ENCODE results near the gene ASPSCR1. TPM values are rescaled to one million over a fixed set of nuclear protein-coding genes. Genes with fewer than 3 reads are reported as not detected.

ASPSCR1 gene
- total and polyA plus RNA-seq, 2 of the 13 experiments (the other 11 are each of a cell fraction or from before 2014, with no cell fraction given), result 274 to 314 TPM

DNA sequence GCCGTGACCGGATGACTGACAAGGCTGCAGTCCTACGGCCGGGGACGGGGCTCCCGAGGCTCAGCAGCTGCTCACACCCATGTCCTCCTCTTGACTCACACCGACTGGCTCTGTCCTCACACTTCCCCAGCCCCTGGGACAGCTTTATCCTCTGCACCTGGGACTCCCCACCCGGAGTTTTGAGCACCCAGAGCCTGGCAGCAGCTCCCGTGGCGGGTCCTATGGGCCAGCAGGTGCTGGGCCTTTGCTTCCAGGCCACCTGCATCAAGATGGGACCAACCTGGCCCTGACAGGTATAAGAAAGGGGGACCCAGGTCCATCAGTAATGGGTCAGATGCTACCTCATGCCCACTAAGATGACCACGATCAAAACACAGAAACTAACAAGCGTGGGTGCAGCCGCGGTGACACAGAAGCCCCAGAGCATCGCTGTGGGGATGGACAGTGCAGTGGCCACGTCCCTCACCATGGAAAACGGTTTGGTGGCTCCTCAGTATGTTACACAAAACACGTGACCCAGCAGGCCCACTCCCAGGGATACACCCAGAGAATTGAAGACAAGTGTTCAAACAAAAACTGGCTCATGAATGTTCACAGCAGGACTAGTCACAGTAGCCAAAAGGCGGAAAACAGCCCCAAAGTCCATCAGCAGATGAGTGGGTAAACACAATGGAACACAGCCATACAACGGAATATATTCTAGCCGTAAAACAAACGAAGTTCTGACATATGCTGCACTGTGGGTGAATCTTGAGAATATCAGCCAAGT is 13.2 kb upstream of the ASPSCR1 start (continued):
- TF ChIP-seq ATF4 (CRISPR knock-in tag; IDR thresholded peaks at IDR 0.05), result no peak
- peak; percentile 44 for TF ChIP-seq GATAD1 (CRISPR knock-in tag; IDR thresholded peaks at IDR 0.05)
- TF ChIP-seq MTA3 (CRISPR knock-in tag; IDR thresholded peaks at IDR 0.05), result no peak
- no peak for TF ChIP-seq NFKB2 (CRISPR knock-in tag; IDR thresholded peaks at IDR 0.05; ENCODE audit: borderline replicate concordance)
- no peak for TF ChIP-seq HMGA1 (CRISPR knock-in tag; conservative IDR thresholded peaks at IDR 0.05)
- TF ChIP-seq ZNF569 (CRISPR knock-in tag; IDR thresholded peaks at IDR 0.05; ENCODE audit: borderline replicate concordance), result no peak
- TF ChIP-seq TFE3 (CRISPR knock-in tag; IDR thresholded peaks at IDR 0.05), result peak; percentile 42; the same call in 1 of the 2 replicates
- no peak for TF ChIP-seq ZNF713 (CRISPR knock-in tag; IDR thresholded peaks at IDR 0.05)
- no peak; the same call in 1 of the 2 replicates for TF ChIP-seq HNRNPL (IDR thresholded peaks at IDR 0.05; ENCODE audit: low read depth, low read length)
- TF ChIP-seq YEATS4 (CRISPR knock-in tag; IDR thresholded peaks at IDR 0.05; ENCODE audit: borderline replicate concordance), result no peak
- no peak for TF ChIP-seq SYNCRIP (IDR thresholded peaks at IDR 0.05; ENCODE audit: insufficient read depth, low read depth, low read length)
- TF ChIP-seq FOSL1 (CRISPR knock-in tag; IDR thresholded peaks at IDR 0.05; ENCODE audit: borderline replicate concordance), result no peak
- TF ChIP-seq POLR2AphosphoS5 (IDR thresholded peaks at IDR 0.05; ENCODE audit: low read depth, low read length), result peak; percentile 31
- no peak for TF ChIP-seq ZNF143 (CRISPR knock-in tag; IDR thresholded peaks at IDR 0.05)
- no peak for TF ChIP-seq ZNF3 (CRISPR knock-in tag; IDR thresholded peaks at IDR 0.05)
- TF ChIP-seq TSC22D2 (CRISPR knock-in tag; IDR thresholded peaks at IDR 0.05; ENCODE audit: borderline replicate concordance), result no peak
- TF ChIP-seq ZNF121 (CRISPR knock-in tag; IDR thresholded peaks at IDR 0.05), result no peak
- peak; percentile 55 for TF ChIP-seq IKZF5 (CRISPR knock-in tag; IDR thresholded peaks at IDR 0.05)
- TF ChIP-seq ATF7 (IDR thresholded peaks at IDR 0.05), result no peak
- TF ChIP-seq ATF7 (CRISPR knock-in tag; IDR thresholded peaks at IDR 0.05), result no peak
- TF ChIP-seq, protein P1, sequence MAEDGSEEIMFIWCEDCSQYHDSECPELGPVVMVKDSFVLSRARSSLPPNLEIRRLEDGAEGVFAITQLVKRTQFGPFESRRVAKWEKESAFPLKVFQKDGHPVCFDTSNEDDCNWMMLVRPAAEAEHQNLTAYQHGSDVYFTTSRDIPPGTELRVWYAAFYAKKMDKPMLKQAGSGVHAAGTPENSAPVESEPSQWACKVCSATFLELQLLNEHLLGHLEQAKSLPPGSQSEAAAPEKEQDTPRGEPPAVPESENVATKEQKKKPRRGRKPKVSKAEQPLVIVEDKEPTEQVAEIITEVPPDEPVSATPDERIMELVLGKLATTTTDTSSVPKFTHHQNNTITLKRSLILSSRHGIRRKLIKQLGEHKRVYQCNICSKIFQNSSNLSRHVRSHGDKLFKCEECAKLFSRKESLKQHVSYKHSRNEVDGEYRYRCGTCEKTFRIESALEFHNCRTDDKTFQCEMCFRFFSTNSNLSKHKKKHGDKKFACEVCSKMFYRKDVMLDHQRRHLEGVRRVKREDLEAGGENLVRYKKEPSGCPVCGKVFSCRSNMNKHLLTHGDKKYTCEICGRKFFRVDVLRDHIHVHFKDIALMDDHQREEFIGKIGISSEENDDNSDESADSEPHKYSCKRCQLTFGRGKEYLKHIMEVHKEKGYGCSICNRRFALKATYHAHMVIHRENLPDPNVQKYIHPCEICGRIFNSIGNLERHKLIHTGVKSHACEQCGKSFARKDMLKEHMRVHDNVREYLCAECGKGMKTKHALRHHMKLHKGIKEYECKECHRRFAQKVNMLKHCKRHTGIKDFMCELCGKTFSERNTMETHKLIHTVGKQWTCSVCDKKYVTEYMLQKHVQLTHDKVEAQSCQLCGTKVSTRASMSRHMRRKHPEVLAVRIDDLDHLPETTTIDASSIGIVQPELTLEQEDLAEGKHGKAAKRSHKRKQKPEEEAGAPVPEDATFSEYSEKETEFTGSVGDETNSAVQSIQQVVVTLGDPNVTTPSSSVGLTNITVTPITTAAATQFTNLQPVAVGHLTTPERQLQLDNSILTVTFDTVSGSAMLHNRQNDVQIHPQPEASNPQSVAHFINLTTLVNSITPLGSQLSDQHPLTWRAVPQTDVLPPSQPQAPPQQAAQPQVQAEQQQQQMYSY (CRISPR knock-in tag; IDR thresholded peaks at IDR 0.05), result no peak
- peak; percentile 80 for TF ChIP-seq ELF3 (CRISPR knock-in tag; IDR thresholded peaks at IDR 0.05)
- no peak for TF ChIP-seq MLX (CRISPR knock-in tag; IDR thresholded peaks at IDR 0.05)
